ENCODE results near the gene RB1.
A peak's percentile ranks its signal among the peaks of the same experiment; 100 is the strongest.
"Not testable (repeated sequence)": the region's sequence is repeated elsewhere in the genome, so short reads cannot be mapped to it uniquely, and the experiment has no call there.

The RB1 gene

DNA sequence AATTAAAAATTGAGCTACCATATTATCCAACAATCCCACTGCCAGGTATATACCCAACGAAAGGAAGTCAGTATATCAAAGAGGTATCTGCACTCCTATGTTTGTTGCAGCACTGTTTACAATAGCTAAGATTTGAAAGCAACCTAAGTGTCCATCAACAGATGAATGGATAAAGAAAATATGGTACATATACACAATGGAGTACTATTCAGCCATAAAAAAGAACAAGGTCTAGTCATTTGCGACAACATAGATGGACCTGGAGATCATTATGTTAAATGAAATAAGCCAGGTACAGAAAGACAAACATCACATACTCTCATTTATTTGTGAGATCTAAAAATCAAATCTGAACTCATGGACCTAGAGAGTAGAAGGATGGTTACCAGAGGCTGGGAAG is 52.0 kb downstream of the RB1 start:
- not testable (repeated sequence) for DNase-seq

DNA sequence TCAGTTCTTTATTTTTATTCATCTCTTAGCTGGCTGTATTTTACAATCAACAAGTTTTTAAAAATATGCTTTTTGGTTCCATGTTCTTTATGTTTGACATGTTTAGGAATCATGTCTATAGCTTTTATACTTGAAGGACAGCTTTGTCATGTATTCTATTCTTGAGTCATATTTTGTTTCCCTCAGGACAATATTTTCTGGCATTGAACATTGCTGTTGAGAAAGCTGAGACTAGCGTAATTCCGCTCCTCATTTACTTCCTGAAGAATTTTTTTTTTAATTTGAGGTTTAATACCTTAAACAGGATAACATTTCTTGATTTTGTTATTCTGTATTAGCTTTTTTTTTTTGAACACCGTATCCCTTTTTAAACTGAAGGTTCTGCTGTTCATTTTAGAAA is 53.2 kb downstream of the RB1 start:
- no peak for DNase-seq

DNA sequence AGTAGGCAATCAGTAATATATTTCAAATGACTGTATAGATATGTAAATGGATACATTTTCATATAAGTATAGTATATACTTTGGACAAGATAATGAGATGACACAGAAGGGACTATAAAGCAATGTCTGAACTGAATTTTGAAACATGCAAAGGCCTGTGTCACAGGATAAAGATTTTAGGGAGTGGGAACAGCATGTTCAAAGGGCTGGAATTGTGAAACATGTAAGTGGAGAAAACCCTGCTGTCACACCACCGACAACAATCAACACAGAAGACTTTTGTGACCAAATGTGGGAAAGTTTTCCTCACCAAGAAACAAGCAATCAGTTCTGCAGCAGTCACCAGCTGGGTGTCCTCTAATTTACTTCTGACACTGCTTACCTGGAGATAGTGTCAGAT is 66.4 kb downstream of the RB1 start:
- no peak for DNase-seq

DNA sequence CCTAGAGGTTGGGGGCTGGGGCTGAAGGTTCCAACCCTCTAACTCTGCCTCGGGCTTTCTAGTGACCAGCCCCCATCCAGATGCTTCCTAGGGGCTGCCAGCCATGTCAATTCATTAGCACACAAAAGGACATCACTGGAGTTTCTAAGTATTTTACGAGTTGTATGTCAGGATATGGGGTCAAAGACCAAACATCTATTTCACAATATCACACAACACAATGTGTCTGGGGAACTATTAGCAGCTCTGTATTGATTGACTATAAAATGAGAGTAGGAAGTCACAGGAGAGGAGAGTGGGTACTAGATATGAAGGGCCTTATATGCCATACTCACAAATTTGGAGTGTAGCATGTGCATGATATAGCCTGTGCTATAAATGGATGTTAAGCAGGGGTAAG is 67.3 kb downstream of the RB1 start:
- no peak for DNase-seq

DNA sequence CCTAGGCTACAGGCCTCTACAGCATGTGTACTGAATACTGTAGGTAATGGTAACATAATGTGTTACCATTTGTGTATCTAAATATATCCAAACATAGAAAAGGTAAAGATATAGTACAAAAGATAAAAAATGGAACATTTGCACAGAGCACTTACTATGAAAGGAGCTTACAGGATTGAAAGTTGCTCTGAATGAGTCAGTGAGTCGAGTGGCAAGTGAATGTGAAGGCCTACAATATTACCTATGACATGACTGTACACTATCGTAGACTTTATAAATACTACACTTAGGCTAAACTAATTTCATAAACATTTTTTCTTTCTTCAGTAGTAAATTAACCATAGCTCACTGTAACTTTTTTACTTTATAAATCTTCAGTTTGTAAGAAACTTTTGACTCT is 74.3 kb downstream of the RB1 start:
- no peak for DNase-seq

DNA sequence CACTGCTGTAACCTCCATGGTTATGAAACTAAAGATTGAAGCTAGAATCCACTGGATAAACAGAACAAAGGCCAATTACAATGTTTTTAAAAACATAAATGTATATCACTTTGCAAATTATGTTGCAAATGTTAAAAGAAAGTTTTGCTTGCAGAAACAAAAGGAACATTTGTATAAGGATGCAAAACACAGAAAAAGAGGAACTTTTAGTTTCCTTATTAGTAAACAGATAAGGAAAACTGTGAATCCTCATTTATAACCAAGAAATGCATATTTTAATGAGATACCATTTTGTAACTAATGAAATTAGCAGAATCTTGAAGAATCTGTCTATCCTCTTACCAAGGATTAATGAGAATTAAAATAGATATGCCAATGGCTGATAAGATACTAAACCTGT is 77.0 kb downstream of the RB1 start:
- DNase-seq, result peak in 1 of 2 donors; percentile 40

DNA sequence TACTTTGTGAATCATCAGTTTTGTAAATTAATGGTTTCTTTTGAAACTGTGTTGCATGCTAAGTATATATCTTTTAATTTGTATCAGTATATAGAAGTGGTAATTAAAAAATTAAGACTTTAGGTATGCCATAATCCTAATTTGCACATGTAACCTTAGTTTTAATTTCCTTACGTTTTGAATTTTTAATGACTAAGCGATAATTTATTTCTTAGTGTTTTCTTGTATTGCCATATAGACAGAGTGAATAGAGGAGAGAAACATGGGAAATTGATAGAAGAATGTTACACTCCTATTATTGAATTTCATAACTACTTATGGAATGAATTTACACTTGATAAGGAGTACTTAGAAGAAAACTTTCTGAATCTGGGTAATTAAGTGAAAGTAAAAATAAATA is 79.8 kb downstream of the RB1 start:
- DNase-seq, result no peak

DNA sequence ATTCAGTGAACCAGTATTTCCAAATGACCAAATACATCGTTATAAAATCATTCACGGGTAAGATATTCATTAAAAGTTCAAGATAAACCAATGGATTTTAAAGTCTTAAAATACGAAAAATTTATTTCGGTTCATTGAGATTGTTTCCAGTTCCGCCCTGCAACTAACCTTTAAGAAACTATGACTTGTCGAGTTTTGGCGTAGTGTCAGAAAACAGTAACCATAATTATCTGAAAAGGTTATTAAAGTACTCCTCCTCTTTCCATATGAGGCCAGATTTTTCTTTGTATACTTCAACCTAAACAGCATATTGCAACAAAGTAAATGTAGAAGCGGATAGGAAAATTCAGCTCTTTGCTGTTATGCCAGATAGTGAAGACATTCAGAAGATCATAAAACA is 83.3 kb downstream of the RB1 start:
- no peak for DNase-seq

DNA sequence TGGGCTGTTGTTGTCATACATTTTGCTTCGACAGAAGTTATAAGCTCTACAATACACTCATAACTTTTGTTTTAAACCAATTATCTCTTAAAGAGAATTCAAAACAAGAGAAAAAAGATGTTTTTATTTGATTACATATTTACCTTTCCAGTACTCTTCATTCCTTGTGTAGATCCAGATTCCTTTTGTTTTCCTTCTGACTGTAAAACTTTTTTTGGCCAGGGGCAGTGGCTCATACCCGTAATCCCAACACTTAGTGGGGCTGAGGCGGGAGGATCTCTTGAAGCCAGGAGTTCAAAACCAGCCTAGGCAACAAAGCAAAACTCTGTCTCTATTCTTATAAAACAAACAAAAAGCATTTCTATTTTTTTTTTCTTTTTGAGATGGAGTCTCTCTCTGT is 87.7 kb downstream of the RB1 start:
- no peak for DNase-seq

DNA sequence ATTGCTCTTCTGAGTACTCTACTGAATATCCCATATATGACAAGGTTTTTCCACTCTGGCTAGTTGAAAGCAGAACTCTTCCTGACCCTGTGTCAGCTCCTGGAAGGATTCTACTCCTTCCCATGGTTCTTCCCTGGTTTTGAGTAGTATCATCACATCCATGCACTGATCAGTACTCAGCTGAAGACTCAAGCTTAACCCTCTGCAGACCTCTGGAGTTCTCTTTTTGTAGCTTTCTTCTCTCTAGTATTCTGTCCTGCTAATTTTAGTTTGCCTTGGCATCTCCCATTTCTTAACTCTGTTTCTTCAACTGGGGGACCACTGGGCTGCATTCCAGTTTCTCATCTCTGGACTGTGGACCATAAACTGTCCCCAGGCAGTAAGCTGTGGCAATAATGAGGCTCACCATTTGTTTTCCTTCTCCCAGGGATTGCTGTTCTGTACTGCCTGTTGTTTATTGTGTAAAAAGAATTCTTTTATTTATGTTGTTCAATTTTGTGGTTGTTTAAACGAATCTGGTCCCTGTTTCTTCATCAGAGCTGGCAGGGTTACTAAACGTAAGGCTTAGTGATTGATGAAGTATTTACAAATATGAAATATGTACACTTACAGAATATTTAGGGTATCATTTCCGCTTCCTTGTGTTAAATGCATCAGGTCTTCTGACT is 89.6 kb downstream of the RB1 start:
- no peak for DNase-seq

DNA sequence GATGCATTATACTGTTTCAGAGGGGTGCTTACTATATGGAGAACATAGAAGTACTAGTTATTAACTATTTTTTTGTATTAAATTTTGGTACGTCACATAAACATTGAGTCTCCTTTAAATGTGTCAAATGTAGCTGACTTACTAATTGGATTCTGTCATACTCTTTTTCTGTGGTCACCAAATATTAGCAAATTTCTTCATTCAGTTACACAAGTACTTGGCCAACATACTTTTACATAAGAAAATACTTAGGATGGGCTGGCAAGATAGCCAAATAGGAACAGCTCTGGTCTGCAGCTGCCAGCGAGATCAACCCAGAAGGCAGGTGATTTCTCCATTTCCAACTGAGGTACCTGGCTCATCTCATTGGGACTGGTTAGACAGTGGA is 90.1 kb downstream of the RB1 start:
- peak in 1 of 2 donors; percentile 56 for DNase-seq

DNA sequence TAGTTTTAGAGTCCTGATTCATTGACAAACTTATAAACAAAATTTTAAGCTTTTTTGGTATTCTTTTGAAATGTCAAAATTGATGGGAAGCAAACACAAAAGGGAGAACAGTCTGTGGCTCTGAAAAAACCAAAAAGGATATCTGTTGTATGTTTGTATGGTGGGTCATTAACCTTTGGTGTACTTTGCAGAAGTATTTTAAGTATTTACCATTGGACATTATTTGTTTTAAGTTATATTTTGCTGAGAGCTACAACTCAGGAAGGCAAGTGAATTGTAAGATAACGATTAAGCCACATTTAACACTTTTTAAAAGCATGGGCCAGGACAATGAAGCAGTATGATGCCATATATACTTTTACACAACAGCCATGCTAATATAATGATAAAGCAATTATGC is 94.2 kb downstream of the RB1 start:
- DNase-seq, result no peak

DNA sequence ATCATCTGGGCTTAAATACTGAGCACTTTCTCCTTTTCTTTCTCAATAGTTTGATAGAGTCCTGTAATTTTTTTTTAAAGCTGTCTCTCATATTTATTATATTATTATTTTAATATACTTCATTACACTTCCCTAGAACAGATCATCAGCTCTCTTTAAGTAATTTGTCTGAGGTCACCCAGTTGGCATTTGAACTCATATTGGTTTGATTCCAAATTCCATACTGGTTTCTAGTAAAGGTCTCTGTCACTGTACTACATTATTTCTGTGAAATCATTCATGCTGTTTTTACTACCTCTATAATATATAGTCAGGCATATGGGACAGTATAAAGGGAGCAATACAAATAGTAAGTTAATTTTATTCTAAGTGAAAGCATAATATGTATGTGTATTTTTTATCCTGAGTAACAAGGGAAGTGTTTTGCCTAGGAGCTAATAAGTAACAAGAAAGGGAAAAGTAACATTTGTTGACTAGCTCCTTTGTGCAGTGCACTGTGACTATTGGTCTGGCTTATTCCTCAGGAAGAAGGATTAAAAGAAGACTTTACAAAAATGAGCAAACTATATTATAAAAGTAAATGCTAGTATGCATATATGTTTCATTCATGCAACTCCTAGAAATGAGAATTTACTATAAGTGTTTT is 95.0 kb downstream of the RB1 start:
- DNase-seq, result no peak

DNA sequence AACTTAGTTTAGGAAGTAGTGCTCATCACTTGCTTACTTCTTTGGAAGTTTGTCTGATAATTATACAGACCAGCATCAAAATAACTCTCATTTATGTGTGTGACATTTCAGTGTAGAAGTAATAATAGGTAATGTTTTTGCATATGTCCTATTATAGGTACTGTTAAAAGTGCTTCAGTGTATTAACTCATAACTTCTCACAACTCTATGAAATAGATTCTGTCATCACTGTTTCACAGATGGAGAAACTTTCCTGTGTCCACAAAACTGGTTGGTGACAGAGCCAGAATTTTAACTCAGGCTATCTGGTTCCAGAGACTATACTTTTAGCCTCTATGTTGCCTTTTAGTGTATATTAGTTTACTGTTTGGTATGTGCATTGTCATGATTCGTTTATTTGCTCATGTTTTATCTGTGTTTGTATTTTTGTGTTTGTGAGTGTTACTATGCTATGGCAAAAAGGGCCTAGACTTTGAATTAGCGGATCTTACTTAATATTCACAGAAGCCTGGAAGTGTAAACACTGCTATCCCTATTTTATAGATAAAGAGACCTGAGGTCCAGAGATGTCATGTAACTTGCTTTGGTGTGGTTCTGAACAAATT is 96.6 kb downstream of the RB1 start:
- DNase-seq, result no peak

DNA sequence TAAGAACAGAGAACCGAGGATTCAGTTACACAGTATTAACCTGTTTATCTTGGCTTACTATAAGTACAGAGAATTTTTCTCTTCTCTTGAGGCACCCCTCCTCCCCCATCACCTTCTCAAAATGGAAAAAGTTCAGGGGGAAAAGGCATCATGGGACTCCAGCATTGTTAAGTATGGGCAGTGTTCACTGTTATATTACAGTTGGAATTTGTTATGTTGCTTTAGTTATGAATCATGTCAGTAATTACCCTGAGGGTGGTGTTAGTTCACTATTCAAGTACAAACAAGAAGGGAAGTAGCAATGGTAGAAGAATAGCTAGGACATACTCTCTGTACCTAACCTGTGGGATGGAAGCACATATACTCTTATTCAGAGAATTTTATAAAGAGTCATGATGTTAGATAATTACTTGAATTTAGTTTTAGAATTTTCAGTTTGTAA is 97.3 kb downstream of the RB1 start:
- DNase-seq, result peak in 1 of 2 donors; percentile 54

DNA sequence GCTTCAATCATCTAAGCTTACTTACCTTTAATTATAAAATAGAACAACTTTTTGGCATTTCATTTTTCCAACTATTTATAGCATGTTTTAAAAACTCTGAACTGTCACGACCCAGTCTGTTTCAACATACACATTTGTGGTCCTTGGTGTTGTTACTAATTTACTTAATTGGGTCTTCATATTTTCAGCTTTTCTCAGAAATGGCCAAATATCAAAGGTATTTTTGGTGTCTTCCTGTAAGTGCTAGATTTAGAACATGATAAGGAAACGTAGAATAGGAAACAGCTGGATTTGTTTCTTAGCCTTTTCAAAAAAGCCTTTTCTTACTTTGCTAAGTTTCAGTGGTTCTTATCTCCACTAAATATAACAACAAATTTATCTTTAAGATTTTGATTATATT is 97.9 kb downstream of the RB1 start:
- no peak for DNase-seq

DNA sequence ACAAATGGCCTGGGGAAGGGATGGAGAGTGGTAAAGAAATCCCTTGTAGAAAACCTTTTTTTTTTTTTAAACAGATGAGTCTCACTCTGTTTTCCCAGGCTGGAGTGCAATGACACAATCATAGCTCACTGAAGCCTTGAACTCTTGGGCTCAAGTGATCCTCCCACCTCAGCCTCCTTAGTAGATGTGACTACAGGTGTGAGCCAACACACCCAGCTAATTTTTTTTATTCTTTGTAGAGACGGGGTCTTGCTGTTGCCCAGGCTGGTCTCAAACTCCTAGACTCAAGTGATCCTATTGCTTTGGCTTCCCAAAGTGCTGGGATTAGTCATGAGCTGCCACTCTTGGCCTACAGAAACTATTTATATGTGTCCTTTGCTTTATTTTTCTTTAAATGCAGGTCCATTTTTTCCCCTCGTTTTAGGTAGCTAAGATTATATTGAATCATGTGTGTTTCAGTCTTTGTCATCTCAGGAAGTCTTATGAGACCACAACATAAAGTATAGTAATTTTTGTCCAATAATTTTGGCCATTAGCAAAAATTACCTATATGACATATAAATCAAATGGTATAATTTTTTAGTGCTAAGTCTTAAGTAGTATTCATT is 98.9 kb downstream of the RB1 start:
- DNase-seq, result no peak

DNA sequence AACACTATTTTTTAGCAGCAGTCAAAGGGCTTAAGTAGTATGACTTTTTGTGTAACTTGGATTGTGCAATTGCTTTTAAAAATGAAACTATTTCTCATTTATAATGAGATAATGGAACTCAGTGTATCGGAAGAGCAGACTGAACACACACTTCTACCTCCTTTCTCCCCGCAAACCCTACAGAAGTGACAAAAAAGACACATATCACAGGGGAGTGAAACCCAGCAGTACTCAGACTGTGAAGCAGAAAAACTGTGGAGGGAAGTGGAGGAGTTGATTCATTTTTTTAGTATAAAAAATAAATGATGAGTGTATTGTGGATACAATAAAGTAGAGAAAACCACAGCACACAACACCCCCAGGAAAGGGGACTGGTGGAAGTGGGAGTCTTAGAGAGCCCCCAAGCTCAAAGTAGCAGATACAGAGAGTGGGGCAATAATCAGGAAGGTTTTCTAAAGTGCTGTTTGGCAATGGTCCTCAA is 99.6 kb downstream of the RB1 start:
- DNase-seq, result peak; percentile 8 to 83

DNA sequence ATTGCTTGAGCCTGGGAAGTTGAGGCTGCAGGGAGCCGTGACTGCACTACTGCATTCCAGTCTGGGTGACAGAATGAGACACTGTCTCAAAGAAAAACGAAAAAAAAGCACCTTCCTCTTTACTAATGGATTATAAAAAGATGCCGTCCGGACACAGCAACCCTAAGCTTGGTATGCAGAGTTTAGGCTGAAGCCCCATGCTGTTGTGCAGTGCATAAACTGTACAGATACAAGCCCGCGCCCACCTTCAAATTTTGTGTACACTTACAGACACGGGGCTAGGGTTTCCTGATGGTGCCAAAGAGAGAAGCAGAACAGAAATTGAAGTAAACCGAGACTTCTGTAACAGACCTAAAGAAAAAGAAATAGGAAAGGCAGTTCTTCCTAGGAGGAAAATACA is 100.4 kb downstream of the RB1 start:
- peak; percentile 12 to 18 for DNase-seq

DNA sequence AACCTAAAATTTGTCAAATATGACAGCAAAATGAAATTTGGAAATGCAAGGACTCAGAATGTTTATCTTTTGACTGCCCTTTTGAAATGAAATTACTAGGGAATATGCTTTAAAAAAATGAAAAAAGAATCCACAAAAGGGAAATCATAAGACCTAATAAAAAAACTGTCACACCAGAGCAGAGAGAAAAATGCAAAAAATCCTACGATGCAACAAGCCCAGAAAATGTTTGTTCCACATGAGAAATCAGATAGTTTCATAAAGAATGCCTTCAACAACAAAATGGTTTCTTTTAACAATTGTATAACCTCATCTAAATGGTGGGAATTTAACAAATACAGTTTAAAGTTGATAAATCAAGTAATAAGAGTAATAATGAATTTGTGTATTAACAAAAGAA is 101.4 kb downstream of the RB1 start:
- no peak for DNase-seq

DNA sequence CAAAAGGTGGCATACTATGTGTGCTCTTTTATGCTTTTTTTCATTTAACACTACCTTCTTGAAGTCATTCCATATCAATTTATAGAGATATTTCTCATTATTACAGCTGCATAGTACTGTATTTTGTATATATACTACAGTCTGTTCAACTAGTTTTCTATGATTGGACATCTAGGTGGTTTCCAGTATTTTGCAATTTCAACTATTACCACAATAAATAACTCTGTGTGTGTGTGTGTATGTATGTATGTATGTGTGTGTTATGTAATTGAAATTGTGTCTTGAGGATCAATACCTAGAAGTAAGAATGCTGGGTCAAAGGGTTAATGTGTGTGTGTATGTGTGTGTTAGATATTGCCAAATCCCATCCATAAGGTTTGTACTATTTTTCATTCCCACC is 102.3 kb downstream of the RB1 start:
- peak in 1 of 2 donors; percentile 21 for DNase-seq

DNA sequence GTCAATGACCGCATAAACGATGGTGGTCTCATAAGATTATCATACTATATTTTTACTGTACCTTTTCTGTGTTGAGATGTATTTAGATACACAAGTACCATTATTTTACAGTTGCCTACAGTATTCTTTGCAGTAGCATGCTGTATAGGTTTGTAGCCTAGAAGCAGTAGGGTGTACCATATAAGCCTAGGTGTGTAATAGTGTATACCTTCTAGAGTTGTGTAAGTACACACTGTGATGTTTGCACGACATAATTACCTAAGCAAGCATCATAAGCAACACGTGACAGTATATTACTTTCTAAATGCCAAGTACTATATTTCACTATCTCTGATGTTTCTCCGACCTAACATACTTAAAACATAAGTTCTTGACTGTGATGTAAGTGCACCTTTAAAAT is 106.6 kb downstream of the RB1 start:
- DNase-seq, result no peak

DNA sequence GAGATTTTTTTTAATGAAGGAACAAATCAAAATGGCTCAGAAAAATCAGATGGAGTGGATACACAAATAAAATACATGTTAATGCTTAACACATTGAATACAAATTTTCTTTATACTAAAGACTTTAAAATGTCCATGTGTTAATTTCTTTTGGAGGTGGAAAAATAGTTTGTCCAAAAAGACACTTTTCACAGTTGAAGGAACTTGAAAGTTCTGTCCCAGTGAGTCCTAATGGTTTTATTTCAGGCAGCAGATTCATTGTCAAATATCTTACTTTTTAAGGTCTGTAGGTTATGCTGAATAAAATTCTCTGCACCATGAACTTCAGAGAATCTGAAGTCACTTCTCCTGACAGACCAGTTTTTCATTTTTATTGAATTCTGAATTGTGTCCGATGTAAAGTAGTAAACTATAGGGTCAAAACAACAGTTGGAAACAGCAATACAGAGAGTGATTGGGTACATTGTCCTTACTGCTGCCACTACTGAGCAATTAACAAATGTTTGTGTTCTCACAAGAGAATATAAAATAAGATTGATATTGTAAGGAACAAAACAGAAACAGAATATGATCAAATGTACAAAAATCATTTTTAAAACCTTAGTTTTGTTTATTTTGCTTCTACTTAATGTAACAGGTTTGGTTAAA is 107.7 kb downstream of the RB1 start:
- DNase-seq, result no peak

Measured in inflammatory macrophage (primary cell).